K562 treated with DMSO at 1 percent for 12 hours (cell line): Measurements from ENCODE around the gene SP140. TPM values are rescaled to one million over a fixed set of nuclear protein-coding genes. Genes with fewer than 3 reads are reported as not detected.

Source experiments
- total RNA-seq: library from RNA; unstranded; fragments of 300-600 nt; gene quantifications from 2 replicates; pipeline ENCODE4 v1.2.3, GENCODE V29; 2022; ENCODE audit not compliant: insufficient read depth

SP140 gene
- 0.25 TPM in 1 of 2 replicates, not detected in the other for total RNA-seq

DNA sequence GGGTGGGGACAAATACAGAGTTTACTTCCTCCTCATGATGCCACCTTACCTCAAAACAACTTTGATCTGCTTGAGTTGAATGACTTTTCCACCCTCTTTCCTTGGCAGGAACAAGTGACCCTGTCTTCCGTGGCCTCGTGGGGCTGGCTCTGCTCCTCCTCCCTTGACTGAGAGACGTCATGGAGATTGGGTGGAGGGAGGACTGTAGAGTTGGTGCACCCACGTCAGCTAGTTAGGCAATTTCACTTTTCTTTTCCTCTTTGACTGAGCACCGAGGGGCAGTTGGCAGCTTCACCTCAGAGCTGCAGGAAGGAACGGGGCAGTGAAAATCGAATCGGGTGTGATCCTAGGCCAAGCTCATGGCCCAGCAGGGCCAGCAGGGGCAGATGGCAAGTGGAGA, at the start of gene SP140:
SP140 (plus strand) TSS at position 251 of the 400 bp plus-strand sequence; CDS start at position 360, 109 bp downstream.

DNA sequence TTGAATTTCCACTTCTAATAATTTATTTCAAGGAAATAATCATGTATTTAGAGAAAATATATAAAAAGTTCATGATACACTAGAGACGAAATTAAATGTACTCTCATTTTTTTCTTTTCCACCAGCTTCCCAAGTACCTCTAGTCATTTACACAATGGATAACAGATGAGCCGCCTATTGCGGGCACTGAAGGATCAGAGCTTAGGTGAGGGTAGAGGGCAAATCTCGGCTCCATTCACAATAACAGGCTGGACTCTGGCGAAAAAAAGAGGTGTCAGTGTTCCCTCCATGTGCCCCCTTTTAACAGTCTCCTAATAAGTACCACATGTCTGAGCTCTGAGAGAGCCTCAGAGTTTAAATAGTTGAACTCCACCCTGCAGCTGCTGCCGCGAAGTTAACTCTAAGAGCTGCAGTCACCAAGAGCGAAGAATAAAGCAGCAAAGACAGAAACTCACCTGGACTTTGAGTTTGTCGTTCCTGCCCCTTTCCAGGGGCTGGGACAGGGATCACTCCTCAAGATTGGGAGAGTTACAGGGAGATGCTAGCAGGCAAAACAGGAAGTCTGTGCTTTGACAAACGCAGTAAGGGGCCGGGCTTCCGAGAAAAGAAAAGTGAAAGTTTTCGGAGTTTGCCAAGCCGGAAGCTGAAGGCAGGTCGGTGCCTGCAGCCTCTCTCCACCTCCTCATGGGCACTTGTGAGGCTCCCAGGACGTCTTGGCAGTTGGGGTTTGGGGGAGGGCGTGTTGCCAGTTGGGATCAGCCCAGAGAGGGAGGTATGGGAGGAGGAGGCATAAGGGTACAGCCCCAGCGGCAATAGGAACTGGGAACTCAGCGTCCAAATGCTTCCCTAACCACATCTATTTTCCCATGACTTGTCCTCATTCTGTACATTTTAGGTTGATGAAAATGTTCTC, 5.9 kb upstream of the SP140 start, which contains the start of gene SP110:
SP110 (minus strand) TSS at position 566 of the 913 bp plus-strand sequence. CDS start 3,057 bp downstream, outside the sequence.

DNA sequence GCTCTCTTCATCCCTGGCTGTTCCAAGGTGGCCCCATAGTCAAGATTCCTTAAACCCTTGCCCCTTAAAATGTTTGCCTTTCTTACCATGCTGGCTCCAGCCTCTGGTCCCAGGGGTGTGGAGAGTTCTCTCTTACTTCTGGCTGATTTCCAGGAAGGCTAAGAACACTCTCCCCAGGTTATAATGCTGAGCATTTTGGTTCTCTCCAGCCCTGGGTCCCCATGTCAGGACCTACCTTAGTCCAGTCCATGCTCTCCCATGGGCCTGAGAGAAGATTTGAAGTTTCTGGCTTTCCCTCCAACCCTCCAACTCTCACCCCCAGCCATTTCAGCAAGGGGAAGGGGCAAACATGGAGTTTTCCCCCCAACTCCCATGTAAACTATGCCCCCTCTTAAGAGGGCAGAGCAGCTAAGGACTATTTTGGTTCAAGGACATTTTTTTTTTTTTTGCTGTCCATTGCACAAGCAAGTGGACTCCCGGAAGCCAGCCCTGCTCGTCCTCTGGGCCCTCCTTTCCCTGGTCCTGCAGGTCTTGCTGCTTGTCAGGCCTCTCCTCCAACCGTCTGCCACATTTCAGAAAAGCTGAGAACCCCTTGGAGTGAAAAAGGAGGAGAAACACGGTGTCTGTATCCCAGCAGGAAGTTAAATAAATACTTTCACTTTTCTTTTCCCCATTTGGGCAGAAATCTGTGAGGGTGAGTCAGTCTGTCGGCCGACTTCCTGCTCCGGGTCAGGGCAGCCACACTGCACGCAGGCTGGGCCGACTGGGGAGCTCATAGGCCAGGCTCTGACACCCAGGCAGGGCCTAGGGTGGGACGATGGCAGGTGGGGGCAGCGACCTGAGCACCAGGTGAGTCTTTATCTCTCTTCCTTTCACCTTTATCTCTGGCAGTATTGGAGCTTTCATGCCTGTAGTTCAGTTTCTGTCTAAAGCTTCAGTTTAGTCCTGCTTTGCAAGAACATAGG, 101.2 kb downstream of the SP140 start, which contains the start of gene SP140L:
SP140L (plus strand) TSS at position 741 of the 965 bp plus-strand sequence; CDS start at position 818, 77 bp downstream.

Other genes starting within 250 kb of the SP140 start
- not detected in 2 replicates for gene SLC16A14, start 156.8 kb upstream of the SP140 start, total RNA-seq
- 9.1 and 9.8 TPM in 2 replicates for gene SP110, start 5.8 kb upstream of the SP140 start, total RNA-seq
- 14.0 and 26.1 TPM in 2 replicates for gene SP140L, start 101.5 kb downstream of the SP140 start, total RNA-seq
- 11.0 and 25.4 TPM in 2 replicates for gene SP100, start 190.5 kb downstream of the SP140 start, total RNA-seq